Transverse colon (tissue), 4 donors: ENCODE measurements around the gene ZNF79. TPM values are rescaled to one million over a fixed set of nuclear protein-coding genes. Genes with fewer than 3 reads are reported as not detected.

Experiments used
- DNase-seq: peaks from one replicate; pipeline ENCODE4 v3.0.0-alpha.2; 2019
- H3K27ac ChIP-seq, 4 donors: fragments of 200-600 bp; sonication (generic); 2 replicates each; pipeline ENCODE4 v1.5.1; 2016 to 2018; ENCODE audit warnings: inconsistent platforms in 4 of 4
- H3K27me3 ChIP-seq: fragments of 200-600 bp; sonication (generic); 2 replicates; pipeline ENCODE4 v1.5.1; 2017; ENCODE audit warnings: inconsistent platforms
- H3K36me3 ChIP-seq, 4 donors: fragments of 200-600 bp; sonication (generic); 2 replicates each; pipeline ENCODE4 v1.5.1; 2017 to 2019; ENCODE audit warnings: inconsistent platforms in 4 of 4
- H3K4me1 ChIP-seq, 4 donors: fragments of 200-600 bp; sonication (generic); 2 replicates each; pipeline ENCODE4 v1.5.1; 2017 to 2020; ENCODE audit warnings: inconsistent platforms in 4 of 4
- H3K4me3 ChIP-seq, 4 donors: fragments of 200-600 bp; sonication (generic); 1 replicate in 1 of 4; 2 replicates in 3 of 4; pipeline versions ENCODE4 v1.5.1 to v1.6.1; 2017 to 2019; ENCODE audit warnings: inconsistent platforms in 4 of 4
- H3K9me3 ChIP-seq, 2 donors: fragments of 200-600 bp; sonication (generic); 2 replicates each; pipeline ENCODE4 v1.5.1; 2017 to 2019; ENCODE audit warnings: inconsistent platforms in 2 of 2
- EP300 ChIP-seq: sonication (generic); formaldehyde crosslinking; IDR thresholded peaks from one replicate; pipeline ENCODE4 v1.6.1; 2017; ENCODE audit warnings: antibody characterized with exemption, low read depth
- POLR2A ChIP-seq: fragments of 450-650 bp; IDR thresholded peaks from one replicate; pipeline ENCODE4 v1.6.1; 2016; ENCODE audit warnings: antibody characterized with exemption, mild to moderate bottlenecking, moderate library complexity
- POLR2AphosphoS5 ChIP-seq, 3 donors: sonication (generic); formaldehyde crosslinking; IDR thresholded peaks; one replicate each; pipeline ENCODE4 v1.6.1; 2016; ENCODE audit warnings: antibody characterized with exemption in 3 of 3
- WGBS, 2 donors: methylation state at CpG; one replicate each; pipeline ENCODE4 v1.1.5; 2018; ENCODE audit warnings: low coverage in 1 of 2; 5-methylcytosine and 5-hydroxymethylcytosine counted together
- in situ Hi-C, 4 donors: fragments of 200-750 bp; cut with MboI; loops; one replicate each; pipeline versions ENCODE4 v1.15.0 to v1.15.1; 2017; ENCODE audit warnings: low sequenced_read_pairs in 3 of 4, low pct_ligation_motif_present in 1 of 4, low pct_unique_long_range_greater_than_20kb in 1 of 4
- intact Hi-C: fragments of 100-400 bp; cut with DNase I; formaldehyde crosslinking; loops from one replicate; pipeline ENCODE4 v1.15.1; 2023; ENCODE audit warnings: low total_unique reads
- total RNA-seq, 4 donors: library from RNA; depleted of rRNA; stranded (reverse); fragments of >200 nt; gene quantifications; one replicate each; pipeline ENCODE4 v1.1.0, GENCODE V29; 2016
- TF ChIP-seq, protein P1 (sequence below), 5 experiments: fragments of 200-600 bp in 3 of 5; fragments of 450-650 bp in 2 of 5; sonication (generic) in 3 of 5; IDR thresholded peaks; 1 replicate in 2 of 5; 2 replicates in 3 of 5; pipeline ENCODE4 v1.5.1; 2016 to 2017; ENCODE audit warnings: antibody characterized with exemption in 5 of 5, inconsistent platforms in 3 of 5, mild to moderate bottlenecking in 2 of 5, moderate library complexity in 1 of 5

The ZNF79 gene
- total RNA-seq, 4 donors from 2014 or later, result 9.4 to 12.3 (median 11.3) TPM

DNA sequence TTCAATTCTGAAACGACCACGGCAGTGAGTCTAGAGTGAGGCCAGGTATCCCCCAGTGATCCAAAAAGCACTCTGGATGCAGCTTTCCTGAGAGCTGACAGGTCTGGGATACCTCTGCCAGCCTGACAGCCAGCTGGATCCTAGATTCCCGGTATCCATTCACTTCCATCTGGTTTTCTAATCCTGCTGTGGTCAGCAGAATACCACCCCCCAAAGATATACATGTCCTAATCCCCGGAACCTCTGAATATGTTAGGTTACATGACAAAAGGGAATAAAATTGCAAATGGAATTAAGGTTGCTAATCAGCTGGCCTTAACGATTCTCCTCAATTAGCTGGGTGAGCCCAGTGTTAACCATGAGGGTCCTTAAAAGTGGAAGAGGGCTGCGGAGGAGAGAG is 1.4 kb upstream of the ZNF79 start:
- Histone ChIP-seq H3K9me3 (no peaks in the 10 kb centered on the region), H3K4me3 (peak overlapping the region in 3 of 4 donors; percentile 80 to 91 (median 85)), H3K36me3 (no peaks in the 10 kb centered on the region), H3K4me1 (peaks cover 23 to 36% (median 29%) of the 10 kb centered on the region in 4 donors), H3K27me3 (no peaks in the 10 kb centered on the region), H3K27ac (peak overlapping the region; percentile 88 to 96 (median 92))
- intact Hi-C loops, result no loop called here
- DNase-seq, result no peak
- TF ChIP-seq POLR2AphosphoS5 (IDR thresholded peaks at IDR 0.05), result no peak
- no peak for TF ChIP-seq EP300
- TF ChIP-seq POLR2A, result no peak
- TF ChIP-seq, protein P1, sequence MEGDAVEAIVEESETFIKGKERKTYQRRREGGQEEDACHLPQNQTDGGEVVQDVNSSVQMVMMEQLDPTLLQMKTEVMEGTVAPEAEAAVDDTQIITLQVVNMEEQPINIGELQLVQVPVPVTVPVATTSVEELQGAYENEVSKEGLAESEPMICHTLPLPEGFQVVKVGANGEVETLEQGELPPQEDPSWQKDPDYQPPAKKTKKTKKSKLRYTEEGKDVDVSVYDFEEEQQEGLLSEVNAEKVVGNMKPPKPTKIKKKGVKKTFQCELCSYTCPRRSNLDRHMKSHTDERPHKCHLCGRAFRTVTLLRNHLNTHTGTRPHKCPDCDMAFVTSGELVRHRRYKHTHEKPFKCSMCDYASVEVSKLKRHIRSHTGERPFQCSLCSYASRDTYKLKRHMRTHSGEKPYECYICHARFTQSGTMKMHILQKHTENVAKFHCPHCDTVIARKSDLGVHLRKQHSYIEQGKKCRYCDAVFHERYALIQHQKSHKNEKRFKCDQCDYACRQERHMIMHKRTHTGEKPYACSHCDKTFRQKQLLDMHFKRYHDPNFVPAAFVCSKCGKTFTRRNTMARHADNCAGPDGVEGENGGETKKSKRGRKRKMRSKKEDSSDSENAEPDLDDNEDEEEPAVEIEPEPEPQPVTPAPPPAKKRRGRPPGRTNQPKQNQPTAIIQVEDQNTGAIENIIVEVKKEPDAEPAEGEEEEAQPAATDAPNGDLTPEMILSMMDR (IDR thresholded peaks at IDR 0.05), result no peak
- in situ Hi-C loops, result no loop called here
- WGBS, 2 donors, result 48 to 53% methylated on average over 4 to 6 of the region's 6 CpGs

DNA sequence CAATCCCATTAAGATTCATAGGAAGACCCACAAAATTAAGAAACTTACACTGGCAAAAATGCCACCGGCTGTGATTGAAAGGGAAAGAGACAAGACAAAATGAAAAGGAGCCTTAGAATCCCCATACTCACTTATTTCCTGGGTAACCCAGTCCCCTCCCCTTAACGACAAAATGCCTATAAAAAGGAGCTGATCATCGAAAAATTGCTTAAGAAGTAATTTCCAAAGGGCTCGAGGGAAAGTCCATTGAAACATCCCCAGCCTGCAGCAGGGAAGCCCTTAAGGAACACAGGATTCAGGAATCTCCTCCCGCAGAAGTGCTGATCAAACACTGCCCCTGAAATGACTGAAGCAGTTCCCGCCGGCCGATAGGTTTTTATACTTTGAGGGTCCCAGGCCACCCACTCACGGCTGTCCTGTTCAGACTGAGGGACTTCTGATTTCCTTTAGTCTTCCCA is 677 bp upstream of the ZNF79 start:
- TF ChIP-seq POLR2AphosphoS5 (IDR thresholded peaks at IDR 0.05) (no peak), EP300 (no peak), POLR2A (no peak)
- TF ChIP-seq, protein P1 (IDR thresholded peaks at IDR 0.05), result no peak
- no peaks in the 10 kb centered on the region for H3K9me3 ChIP-seq
- H3K36me3 ChIP-seq, result peaks cover 0 to under 1% (median 0%) of the 10 kb centered on the region in 4 donors
- no peaks in the 10 kb centered on the region for H3K27me3 ChIP-seq
- WGBS, 2 donors, result 1 to 14% methylated on average over 1 to 9 of the region's 9 CpGs
- DNase-seq, result no peak
- H3K4me3 ChIP-seq, result peak overlapping the region; percentile 80 to 91 (median 88)
- H3K4me1 ChIP-seq, result peaks cover 23 to 36% (median 29%) of the 10 kb centered on the region in 4 donors
- intact Hi-C loops (no loop called here), in situ Hi-C loops (no loop called here)
- H3K27ac ChIP-seq, result peak overlapping the region; percentile 88 to 96 (median 92)

- intact Hi-C loops (no loop called here), in situ Hi-C loops (no loop called here)
- no peaks in the 10 kb centered on the region for H3K9me3 ChIP-seq
- H3K36me3 ChIP-seq, result peaks cover 0 to 12% (median 5%) of the 10 kb centered on the region in 4 donors
- TF ChIP-seq, protein P1 (IDR thresholded peaks at IDR 0.05), result no peak
- no peak for TF ChIP-seq POLR2A
- no peak for TF ChIP-seq POLR2AphosphoS5 (IDR thresholded peaks at IDR 0.05)
- no peak for TF ChIP-seq EP300
- H3K4me3 ChIP-seq, result peak overlapping the region; percentile 80 to 91 (median 88)
- H3K27ac ChIP-seq, result peak overlapping the region; percentile 88 to 96 (median 92)
- DNase-seq, result no peak
- H3K4me1 ChIP-seq, result peaks cover 23 to 36% (median 29%) of the 10 kb centered on the region in 4 donors
- no peaks in the 10 kb centered on the region for H3K27me3 ChIP-seq
- WGBS, 2 donors, result 0% methylated on average over 13 of the region's 13 CpGs; no CpG with 5 or more reads in 1 of the 2 donors
Observed at GRCh38 chr9:127424676-127424999, 456 bp downstream of the ZNF79 start.

- Histone ChIP-seq H3K27ac (no peak overlapping the region), H3K36me3 (peaks cover 0 to 24% (median 9%) of the 10 kb centered on the region in 4 donors), H3K27me3 (no peaks in the 10 kb centered on the region), H3K9me3 (no peaks in the 10 kb centered on the region), H3K4me3 (no peak overlapping the region), H3K4me1 (peaks cover 23 to 32% (median 28%) of the 10 kb centered on the region in 4 donors)
- intact Hi-C loops (no loop called here), in situ Hi-C loops (no loop called here)
- no peak for DNase-seq
- 84 to 90% methylated on average over 2 of the region's 2 CpGs for WGBS, 2 donors
- TF ChIP-seq POLR2AphosphoS5 (IDR thresholded peaks at IDR 0.05), result no peak
- TF ChIP-seq EP300, result no peak
- TF ChIP-seq, protein P1 (IDR thresholded peaks at IDR 0.05), result no peak
- TF ChIP-seq POLR2A, result no peak
Observed at GRCh38 chr9:127426756-127427155, 2.6 kb downstream of the ZNF79 start.
